H9 (cell line): ENCODE data around the gene TRMT11. TPM values are rescaled to one million over a fixed set of nuclear protein-coding genes. Genes with fewer than 3 reads are reported as not detected.

Source experiments
- DNase-seq: peaks from one replicate; pipeline ENCODE4 v3.0.0-alpha.2; 2017
- H2AFZ ChIP-seq: one replicate; pipeline ENCODE4 v1.6.1; 2013; ENCODE audit warnings: mild to moderate bottlenecking, low read length, control low read depth, moderate library complexity
- H2AK5ac ChIP-seq: 2 replicates; pipeline ENCODE4 v1.6.1; 2013; ENCODE audit warnings: low read length, control low read depth, mixed read lengths; ENCODE audit not compliant: insufficient read length
- H2BK120ac ChIP-seq: one replicate; pipeline ENCODE4 v1.6.1; 2013; ENCODE audit warnings: low read depth, mild to moderate bottlenecking, low read length, control low read depth, inconsistent platforms; ENCODE audit not compliant: poor library complexity, severe bottlenecking
- H2BK12ac ChIP-seq: 2 replicates; pipeline ENCODE4 v1.6.1; 2013; ENCODE audit warnings: low read length, control low read depth, mixed read lengths, low read depth; ENCODE audit not compliant: insufficient read length
- H2BK15ac ChIP-seq: 2 replicates; pipeline ENCODE4 v1.6.1; 2013; ENCODE audit warnings: low read depth, low read length, control low read depth
- H2BK20ac ChIP-seq: one replicate; pipeline ENCODE4 v1.6.1; 2013; ENCODE audit warnings: low read depth, mild to moderate bottlenecking, low read length, control low read depth, inconsistent platforms; ENCODE audit not compliant: poor library complexity, severe bottlenecking
- H2BK5ac ChIP-seq: 2 replicates; pipeline ENCODE4 v1.6.1; 2013; ENCODE audit warnings: low read length, control low read depth, mixed read lengths; ENCODE audit not compliant: insufficient read length
- H3K14ac ChIP-seq: 2 replicates; pipeline ENCODE4 v1.6.1; 2013; ENCODE audit warnings: low read length, control low read depth; ENCODE audit not compliant: insufficient read depth
- H3K18ac ChIP-seq: 2 replicates; pipeline ENCODE4 v1.6.1; 2013; ENCODE audit warnings: low read depth, mild to moderate bottlenecking, mixed read lengths, low read length, control low read depth; ENCODE audit not compliant: insufficient read length
- H3K23ac ChIP-seq: 2 replicates; pipeline ENCODE4 v1.6.1; 2013; ENCODE audit warnings: low read length, control low read depth, mixed read lengths, low read depth; ENCODE audit not compliant: insufficient read length
- H3K23me2 ChIP-seq: 2 replicates; pipeline ENCODE4 v1.6.1; 2013; ENCODE audit warnings: low read depth, mild to moderate bottlenecking, mixed read lengths, low read length, control low read depth; ENCODE audit not compliant: insufficient read length, poor library complexity, severe bottlenecking
- H3K27ac ChIP-seq: 2 replicates; pipeline ENCODE4 v1.5.1; 2013; ENCODE audit warnings: low read length, control low read depth, mixed read lengths, low read depth; ENCODE audit not compliant: insufficient read length
- H3K27me3 ChIP-seq: 2 replicates; pipeline ENCODE4 v1.6.1; 2013; ENCODE audit warnings: low read length, control low read depth, inconsistent platforms; ENCODE audit not compliant: insufficient read depth
- H3K4ac ChIP-seq: 2 replicates; pipeline ENCODE4 v1.6.1; 2013; ENCODE audit warnings: low read depth, mild to moderate bottlenecking, control low read depth, inconsistent platforms, low read length, moderate library complexity
- H3K4me1 ChIP-seq: 2 replicates; pipeline ENCODE4 v1.6.1; 2013; ENCODE audit warnings: low read length, control low read depth, inconsistent platforms; ENCODE audit not compliant: insufficient read depth
- H3K4me2 ChIP-seq: 2 replicates; pipeline ENCODE4 v1.6.1; 2013; ENCODE audit warnings: low read length, control low read depth, mixed read lengths; ENCODE audit not compliant: insufficient read length, insufficient read depth
- H3K56ac ChIP-seq: 2 replicates; pipeline ENCODE4 v1.6.1; 2013; ENCODE audit warnings: low read depth, mild to moderate bottlenecking, mixed read lengths, low read length, control low read depth; ENCODE audit not compliant: insufficient read length
- H3K79me1 ChIP-seq: 2 replicates; pipeline ENCODE4 v1.6.1; 2013; ENCODE audit warnings: low read depth, mild to moderate bottlenecking, moderate library complexity, low read length, control low read depth, inconsistent platforms; ENCODE audit not compliant: insufficient read depth, poor library complexity, severe bottlenecking
- H3K79me2 ChIP-seq: 2 replicates; pipeline ENCODE4 v1.6.1; 2013; ENCODE audit warnings: low read length, control low read depth, inconsistent platforms; ENCODE audit not compliant: insufficient read depth
- H3K9ac ChIP-seq: 2 replicates; pipeline ENCODE4 v1.6.1; 2013; ENCODE audit warnings: low read length, control low read depth, mixed read lengths; ENCODE audit not compliant: insufficient read length; ENCODE audit errors: extremely low read depth
- H3K9me3 ChIP-seq: one replicate; pipeline ENCODE4 v1.6.1; 2013; ENCODE audit warnings: low read depth, low read length, inconsistent platforms; ENCODE audit not compliant: control insufficient read depth
- H3T11ph ChIP-seq: one replicate; pipeline ENCODE4 v1.6.1; 2013; ENCODE audit warnings: mild to moderate bottlenecking, low read length, control low read depth, inconsistent platforms
- H4K20me1 ChIP-seq: one replicate; pipeline ENCODE4 v1.6.1; 2013; ENCODE audit not compliant: control insufficient read depth, insufficient read length, insufficient read depth
- H4K5ac ChIP-seq: 2 replicates; pipeline ENCODE4 v1.6.1; 2013; ENCODE audit warnings: low read depth, mild to moderate bottlenecking, mixed read lengths, low read length, control low read depth; ENCODE audit not compliant: insufficient read length
- H4K8ac ChIP-seq: replicated peaks from 2 replicates; pipeline ENCODE4 v1.6.1; 2013; ENCODE audit warnings: low read length, control low read depth, mixed read lengths, low read depth; ENCODE audit not compliant: insufficient read length
- H4K91ac ChIP-seq: 2 replicates; pipeline ENCODE4 v1.6.1; 2013; ENCODE audit warnings: low read depth, mild to moderate bottlenecking, moderate library complexity, mixed read lengths, low read length, control low read depth; ENCODE audit not compliant: insufficient read length
- H3K27ac Mint-ChIP-seq, 3 experiments: 2 replicates in 2 of 3; 3 replicates in 1 of 3; pipeline ENCODE4 v1.8.0; 2020 to 2021; ENCODE audit warnings: mixed read lengths in 3 of 3, mild to moderate bottlenecking in 1 of 3, moderate library complexity in 1 of 3
- H3K27me3 Mint-ChIP-seq: 2 replicates; pipeline ENCODE4 v1.8.0; 2021; ENCODE audit warnings: low read depth, mild to moderate bottlenecking, moderate library complexity, mixed read lengths
- H3K36me3 Mint-ChIP-seq, 3 experiments: 2 replicates in 2 of 3; 3 replicates in 1 of 3; pipeline ENCODE4 v1.8.0; 2020 to 2021; ENCODE audit warnings: low read depth in 3 of 3, mixed read lengths in 3 of 3; ENCODE audit not compliant: insufficient read depth in 1 of 3
- H3K4me1 Mint-ChIP-seq, 2 experiments: 2 replicates each; pipeline ENCODE4 v1.8.0; 2020; ENCODE audit warnings: mixed read lengths in 2 of 2
- H3K4me3 Mint-ChIP-seq, 2 experiments: 2 replicates in 1 of 2; 3 replicates in 1 of 2; pipeline ENCODE4 v1.8.0; 2020 to 2021; ENCODE audit warnings: mild to moderate bottlenecking in 2 of 2, mixed read lengths in 2 of 2, moderate library complexity in 1 of 2
- H3K9me3 Mint-ChIP-seq, 2 experiments: 2 replicates in 1 of 2; 3 replicates in 1 of 2; pipeline ENCODE4 v1.8.0; 2020; ENCODE audit warnings: mild to moderate bottlenecking in 2 of 2, mixed read lengths in 2 of 2, moderate library complexity in 1 of 2
- WGBS: extraction: QIAGEN DNeasy Blood & Tissue Kit; methylation state at CpG from one replicate; pipeline ENCODE4 v1.1.7; 2013; ENCODE audit warnings: missing lambda C conversion rate, low lambda C conversion rate, mixed read lengths; ENCODE audit not compliant: insufficient read length; ENCODE audit errors: extremely low coverage; 5-methylcytosine and 5-hydroxymethylcytosine counted together
- total RNA-seq: library from RNA; stranded (reverse); gene quantifications from 2 replicates; pipeline ENCODE4 v1.2.1, GENCODE V29; 2021
- TF ChIP-seq, protein P1 (sequence below): fragments of 200-600 bp; sonication (generic); conservative IDR thresholded peaks from 3 replicates; pipeline ENCODE4 v1.8.0; 2021; ENCODE audit warnings: antibody characterized with exemption, mild to moderate bottlenecking

TRMT11 gene
- total RNA-seq, 1 experiment from 2014 or later, result 31.1 TPM

DNA sequence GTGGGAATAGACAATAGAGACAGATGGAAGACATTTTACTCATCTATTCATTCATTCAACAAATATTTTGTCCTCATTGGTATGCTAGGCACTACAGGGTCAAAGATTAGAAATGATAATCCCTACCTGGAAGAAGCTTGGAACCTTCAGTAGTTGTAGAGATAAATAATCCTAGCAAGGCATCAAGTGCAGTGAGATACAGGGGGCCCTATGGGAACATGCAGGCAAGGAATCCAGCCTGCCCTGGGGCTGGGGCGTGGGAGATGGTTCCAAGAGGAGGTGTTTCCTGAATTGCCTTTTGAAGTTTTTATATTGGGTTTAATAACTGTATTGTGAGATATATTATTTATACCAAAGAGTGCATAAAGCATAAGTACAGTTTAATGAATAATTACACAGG is 64.5 kb downstream of the TRMT11 start:
- Histone ChIP-seq H4K5ac (no peak overlapping the region), H3K14ac (no peak overlapping the region), H3K4me2 (no peak overlapping the region), H3K9ac (no peak overlapping the region), H3K79me1 (no peaks in the 10 kb centered on the region), H3K18ac (no peak overlapping the region), H4K8ac (no peak overlapping the region), H4K20me1 (no peaks in the 10 kb centered on the region), H2BK5ac (no peak overlapping the region), H3K4ac (no peak overlapping the region), H2BK12ac (no peak overlapping the region), H4K91ac (no peak overlapping the region), H2AK5ac (no peak overlapping the region), H2AFZ (no peak overlapping the region), H3K23ac (no peak overlapping the region), H2BK20ac (no peak overlapping the region), H2BK15ac (no peak overlapping the region), H3T11ph (no peak overlapping the region), H3K23me2 (no peaks in the 10 kb centered on the region), H3K56ac (no peak overlapping the region), H3K4me1 (no peaks in the 10 kb centered on the region), H3K79me2 (no peaks in the 10 kb centered on the region), H2BK120ac (no peak overlapping the region), H3K27ac (no peak overlapping the region), H3K9me3 (no peaks in the 10 kb centered on the region), H3K27me3 (no peaks in the 10 kb centered on the region)
- H3K4me1 Mint-ChIP-seq, result peaks cover 0 to under 1% of the 10 kb centered on the region in 2 experiments; a peak in 1 of 4 replicates
- no peak overlapping the region for H3K27ac Mint-ChIP-seq
- no CpG with 5 or more reads among the region's 1 CpG for WGBS
- peaks cover 5 to 27% (median 23%) of the 10 kb centered on the region in 3 experiments; a peak in 6 of 7 replicates for H3K36me3 Mint-ChIP-seq
- DNase-seq, result no peak
- no peak overlapping the region for H3K4me3 Mint-ChIP-seq
- TF ChIP-seq, protein P1, sequence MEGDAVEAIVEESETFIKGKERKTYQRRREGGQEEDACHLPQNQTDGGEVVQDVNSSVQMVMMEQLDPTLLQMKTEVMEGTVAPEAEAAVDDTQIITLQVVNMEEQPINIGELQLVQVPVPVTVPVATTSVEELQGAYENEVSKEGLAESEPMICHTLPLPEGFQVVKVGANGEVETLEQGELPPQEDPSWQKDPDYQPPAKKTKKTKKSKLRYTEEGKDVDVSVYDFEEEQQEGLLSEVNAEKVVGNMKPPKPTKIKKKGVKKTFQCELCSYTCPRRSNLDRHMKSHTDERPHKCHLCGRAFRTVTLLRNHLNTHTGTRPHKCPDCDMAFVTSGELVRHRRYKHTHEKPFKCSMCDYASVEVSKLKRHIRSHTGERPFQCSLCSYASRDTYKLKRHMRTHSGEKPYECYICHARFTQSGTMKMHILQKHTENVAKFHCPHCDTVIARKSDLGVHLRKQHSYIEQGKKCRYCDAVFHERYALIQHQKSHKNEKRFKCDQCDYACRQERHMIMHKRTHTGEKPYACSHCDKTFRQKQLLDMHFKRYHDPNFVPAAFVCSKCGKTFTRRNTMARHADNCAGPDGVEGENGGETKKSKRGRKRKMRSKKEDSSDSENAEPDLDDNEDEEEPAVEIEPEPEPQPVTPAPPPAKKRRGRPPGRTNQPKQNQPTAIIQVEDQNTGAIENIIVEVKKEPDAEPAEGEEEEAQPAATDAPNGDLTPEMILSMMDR, result no peak
- H3K9me3 Mint-ChIP-seq, result no peaks in the 10 kb centered on the region
- no peaks in the 10 kb centered on the region for H3K27me3 Mint-ChIP-seq
